SK-N-SH (cell line): ENCODE measurements around the gene STX11. TPM values are rescaled to one million over a fixed set of nuclear protein-coding genes. Genes with fewer than 3 reads are reported as not detected.

Experiments used
- CTCF ChIA-PET: fragments of 300-600, 350-600 bp; formaldehyde crosslinking; extraction: SDS; loops from one replicate; lab custom pipeline; 2021; lab: Yijun Ruan, JAX
- POLR2A ChIA-PET: fragments of 350-600 bp; sonication (Branson Sonifier 250); formaldehyde crosslinking; extraction: SDS; loops from one replicate; lab custom pipeline; 2020; ENCODE audit warnings: antibody characterized with exemption, inconsistent platforms; lab: Yijun Ruan, JAX
- DNase-seq: peaks from one replicate; pipeline ENCODE4 v3.0.0; 2012
- H2AFZ ChIP-seq: fragments of 200-600 bp; sonication (generic); 2 replicates; pipeline ENCODE4 v1.8.1; 2016; ENCODE audit warnings: antibody characterized with exemption, mild to moderate bottlenecking, low read depth
- H3F3A ChIP-seq: fragments of 200-600 bp; sonication (generic); replicated peaks from 2 replicates; pipeline ENCODE3; 2016; ENCODE audit warnings: antibody characterized with exemption, mild to moderate bottlenecking; ENCODE audit not compliant: insufficient read depth
- H3K27ac ChIP-seq, 2 experiments: fragments of 200-500 bp in 1 of 2; fragments of 200-600 bp in 1 of 2; sonication (Bioruptor generic) in 1 of 2; sonication (generic), shearing (Covaris generic) in 1 of 2; 2 replicates each; pipeline versions ENCODE4 v1.5.1 to v1.6.1; 2014 to 2016; ENCODE audit warnings: low read depth in 2 of 2, inconsistent platforms in 1 of 2, low read length in 1 of 2, mild to moderate bottlenecking in 1 of 2, mixed read lengths in 1 of 2
- H3K27me3 ChIP-seq: fragments of 200-600 bp; sonication (generic), shearing (Covaris generic); 2 replicates; pipeline ENCODE4 v1.6.1; 2016; ENCODE audit warnings: mixed run types; ENCODE audit not compliant: insufficient read depth
- H3K36me3 ChIP-seq, 2 experiments: fragments of 200-500 bp in 1 of 2; fragments of 200-600 bp in 1 of 2; sonication (Bioruptor generic) in 1 of 2; sonication (generic) in 1 of 2; replicated peaks in 1 of 2; 2 replicates each; pipeline versions ENCODE3 to v1.5.1; 2014 to 2016; ENCODE audit warnings: low read length in 1 of 2, mild to moderate bottlenecking in 1 of 2; ENCODE audit not compliant: insufficient read depth in 2 of 2, control insufficient read depth in 1 of 2
- H3K4me1 ChIP-seq, 2 experiments: fragments of 200-500 bp in 1 of 2; fragments of 200-600 bp in 1 of 2; sonication (Bioruptor generic) in 1 of 2; sonication (generic), shearing (Covaris generic) in 1 of 2; 2 replicates each; pipeline versions ENCODE4 v1.5.1 to v1.6.1; 2014 to 2016; ENCODE audit warnings: low read depth in 1 of 2, low read length in 1 of 2, mixed run types in 1 of 2; ENCODE audit not compliant: insufficient read depth in 2 of 2, control insufficient read depth in 1 of 2
- H3K4me2 ChIP-seq: fragments of 200-600 bp; sonication (generic), shearing (Covaris generic); 2 replicates; pipeline ENCODE4 v1.6.1; 2017; ENCODE audit warnings: mixed run types
- H3K4me3 ChIP-seq, 2 experiments: fragments of 200-500 bp in 1 of 2; fragments of 200-600 bp in 1 of 2; sonication (Bioruptor generic) in 1 of 2; sonication (generic), shearing (Covaris generic) in 1 of 2; 2 replicates each; pipeline versions ENCODE4 v1.5.1 to v1.8.1; 2014 to 2016; ENCODE audit warnings: low read depth in 2 of 2, inconsistent platforms in 1 of 2, low read length in 1 of 2, mild to moderate bottlenecking in 1 of 2, mixed read lengths in 1 of 2, moderate library complexity in 1 of 2
- H3K79me2 ChIP-seq: fragments of 200-600 bp; sonication (generic); 2 replicates; pipeline ENCODE4 v1.8.1; 2017; ENCODE audit warnings: mild to moderate bottlenecking; ENCODE audit not compliant: insufficient read depth
- H3K9ac ChIP-seq: fragments of 200-600 bp; sonication (generic); 2 replicates; pipeline ENCODE4 v1.6.1; 2017; ENCODE audit warnings: mixed run types
- H3K9me2 ChIP-seq: fragments of 200-600 bp; sonication (generic); 2 replicates; pipeline ENCODE4 v1.6.1; 2017; ENCODE audit warnings: mixed run types
- H3K9me3 ChIP-seq: fragments of 200-600 bp; sonication (generic); 2 replicates; pipeline ENCODE4 v1.6.1; 2017; ENCODE audit warnings: mixed run types, mild to moderate bottlenecking, moderate library complexity
- H4K20me1 ChIP-seq: fragments of 200-600 bp; sonication (generic); 2 replicates; pipeline ENCODE4 v1.6.1; 2017; ENCODE audit warnings: mild to moderate bottlenecking, mixed run types; ENCODE audit not compliant: insufficient read depth
- CHD2 ChIP-seq: fragments of 150-350 bp; IDR thresholded peaks from 2 replicates; pipeline ENCODE4 v1.6.1; 2018; ENCODE audit warnings: low read length; ENCODE audit not compliant: partially characterized antibody
- EZH2phosphoT487 ChIP-seq: fragments of 200-600 bp; sonication (generic); IDR thresholded peaks from 2 replicates; pipeline ENCODE4 v1.6.1; 2017; ENCODE audit warnings: low read depth, mixed run types, mild to moderate bottlenecking, antibody characterized with exemption, moderate library complexity, borderline replicate concordance
- FOXM1 ChIP-seq: IDR thresholded peaks from 2 replicates; pipeline ENCODE4 v1.4.0; 2012; ENCODE audit warnings: low read depth, mild to moderate bottlenecking
- GABPA ChIP-seq: IDR thresholded peaks from 2 replicates; pipeline ENCODE4 v1.4.0; 2012; ENCODE audit warnings: low read depth, mild to moderate bottlenecking
- IRF3 ChIP-seq: fragments of 150-350 bp; IDR thresholded peaks from 2 replicates; pipeline ENCODE4 v1.6.1; 2016; ENCODE audit warnings: mild to moderate bottlenecking, low read depth, low read length
- MAX ChIP-seq: IDR thresholded peaks from 2 replicates; pipeline ENCODE4 v1.4.0; 2012; ENCODE audit warnings: low read depth
- MXI1 ChIP-seq: IDR thresholded peaks from 2 replicates; pipeline ENCODE4 v1.6.1; 2012; ENCODE audit warnings: mild to moderate bottlenecking, low read depth, low read length, improper control_type of control experiment
- NFIC ChIP-seq: IDR thresholded peaks from 2 replicates; pipeline ENCODE4 v1.4.0; 2012; ENCODE audit warnings: borderline replicate concordance
- NRF1 ChIP-seq: IDR thresholded peaks from 2 replicates; pipeline ENCODE4 v1.6.1; 2012; ENCODE audit warnings: low read depth, mild to moderate bottlenecking, low read length
- PBX3 ChIP-seq: IDR thresholded peaks from 2 replicates; pipeline ENCODE4; 2012
- RFX5 ChIP-seq: IDR thresholded peaks from 2 replicates; pipeline ENCODE4 v1.6.1; 2012; ENCODE audit warnings: mild to moderate bottlenecking, improper control_type of control experiment, low read length
- RXRA ChIP-seq: IDR thresholded peaks from 2 replicates; pipeline ENCODE4 v1.4.0; 2012; ENCODE audit warnings: low read depth, mild to moderate bottlenecking, borderline replicate concordance
- SIN3A ChIP-seq: IDR thresholded peaks from 2 replicates; pipeline ENCODE4 v1.6.1; 2012; ENCODE audit warnings: low read depth, mild to moderate bottlenecking, low read length, moderate library complexity, borderline replicate concordance
- TCF12 ChIP-seq: IDR thresholded peaks from 2 replicates; pipeline ENCODE4 v1.4.0; 2012
- TEAD4 ChIP-seq: IDR thresholded peaks from 2 replicates; pipeline ENCODE4 v1.4.0; 2012; ENCODE audit warnings: mild to moderate bottlenecking, borderline replicate concordance; ENCODE audit not compliant: insufficient read depth
- USF1 ChIP-seq: IDR thresholded peaks from 2 replicates; pipeline ENCODE4 v1.4.0; 2012; ENCODE audit warnings: low read depth, borderline replicate concordance
- USF2 ChIP-seq: fragments of 150-350 bp; IDR thresholded peaks from 2 replicates; pipeline ENCODE4 v1.6.1; 2017; ENCODE audit warnings: antibody characterized with exemption, low read length, low read depth, borderline replicate concordance
- WGBS: methylation state at CpG from one replicate; pipeline ENCODE4 v1.1.6; 2017; ENCODE audit warnings: low lambda C conversion rate; 5-methylcytosine and 5-hydroxymethylcytosine counted together
- polyA plus RNA-seq, 3 experiments: library from polyadenylated mRNA; depleted of rRNA; stranded (reverse); fragments of >200 nt; gene quantifications; 2 replicates each; pipeline ENCODE4 v1.2.3, GENCODE V29; 2012

Gene STX11
- polyA plus RNA-seq, 1 of the 3 experiments (the other 2 are of a cell fraction), result 0.15 TPM

GRCh38 chr6:144152334-144152900 lies 2.1 kb downstream of the STX11 start (continued):
- TF ChIP-seq CHD2 (no peak), RXRA (no peak), SIN3A (no peak)
- TF ChIP-seq, all 33 proteins: peak for 0

- CTCF ChIA-PET, result no interaction called here
- Histone ChIP-seq H3K9ac (no peak overlapping the region), H3K79me2 (no peaks in the 10 kb centered on the region), H3K27ac (no peak overlapping the region), H3K4me2 (no peak overlapping the region), H3K4me1 (peaks cover 2 to 5% of the 10 kb centered on the region in 2 experiments; a peak in 2 of 4 replicates), H3F3A (no peaks in the 10 kb centered on the region), H3K9me3 (no peaks in the 10 kb centered on the region), H3K27me3 (peaks cover 56% of the 10 kb centered on the region), H3K4me3 (no peak overlapping the region), H4K20me1 (no peaks in the 10 kb centered on the region), H3K36me3 (no peaks in the 10 kb centered on the region), H3K9me2 (no peaks in the 10 kb centered on the region), H2AFZ (no peak overlapping the region)
- POLR2A ChIA-PET, result no interaction called here
- no peak for TF ChIP-seq USF1
- no peak for TF ChIP-seq TEAD4
- TF ChIP-seq NFIC, result no peak
- TF ChIP-seq MXI1, result no peak
- no peak for TF ChIP-seq GABPA
- no peak for TF ChIP-seq MAX
- no peak for TF ChIP-seq RFX5
- no peak for TF ChIP-seq NRF1
- no peak for TF ChIP-seq FOXM1
- TF ChIP-seq IRF3, result no peak
- no peak for TF ChIP-seq USF2
- no peak for TF ChIP-seq EZH2phosphoT487
- TF ChIP-seq PBX3, result no peak
- no peak for TF ChIP-seq TCF12
- DNase-seq, result no peak
- 19% methylated on average over 5 of the region's 5 CpGs for WGBS
These were observed 2.9 kb downstream of the STX11 start for GRCh38 chr6:144153260-144153659.
